Measurements from ENCODE around the gene SLC22A15. TPM values are rescaled to one million over a fixed set of nuclear protein-coding genes. Genes with fewer than 3 reads are reported as not detected.

SLC22A15 gene
- total and polyA plus RNA-seq, 2 donors (not counting 1 experiment from before 2014, with no cell fraction given): 4.9 to 21.0 TPM

- H3K4me3 ChIP-seq (replicated peaks in 1 of 4; ENCODE audit: control extremely low read depth in 1 of 4, insufficient read depth in 1 of 4, low read depth in 3 of 4, low read length in 4 of 4): no peak overlapping the region
- no peak overlapping the region for H3K9ac ChIP-seq (ENCODE audit: insufficient read depth, low read length)
- no peaks in the 10 kb centered on the region for H3K4me1 ChIP-seq (ENCODE audit: control insufficient read depth, extremely low read depth, insufficient read depth, low read length)
- no peaks in the 10 kb centered on the region for H3K36me3 ChIP-seq (ENCODE audit: control insufficient read depth, insufficient read depth, low read length)
- DNase-seq (ENCODE audit: low read depth in 2 of 2): no peak
- no peaks in the 10 kb centered on the region for H3K27me3 ChIP-seq (ENCODE audit: control insufficient read depth, insufficient read depth, low read length)
- no peaks in the 10 kb centered on the region for H4K20me1 ChIP-seq (ENCODE audit: control insufficient read depth, extremely low read depth, insufficient read depth, low read length)
- no peak overlapping the region for H3K4me2 ChIP-seq (ENCODE audit: extremely low read depth, insufficient read depth, low read length)
- no peaks in the 10 kb centered on the region for H3K79me2 ChIP-seq (ENCODE audit: control insufficient read depth, insufficient read depth, low read length)
- H2AFZ ChIP-seq (ENCODE audit: low read length): no peak overlapping the region
- TF ChIP-seq EZH2 (IDR thresholded peaks at IDR 0.05; ENCODE audit: low read length, missing control alignments) (no peak), CTCF (conservative IDR thresholded peaks at IDR 0.05 in 1 of 2, IDR thresholded peaks at IDR 0.05 in 1 of 2; ENCODE audit: low read depth in 1 of 2, low read length in 2 of 2) (no peak)
- H3K9me3 ChIP-seq (ENCODE audit: control insufficient read depth, insufficient read depth, low read depth, low read length): no peaks in the 10 kb centered on the region
- no peak overlapping the region for H3K27ac ChIP-seq (ENCODE audit: insufficient read depth, low read length)
Measured at GRCh38 chr1:116106646-116107045, 130.3 kb downstream of the SLC22A15 start.

GRCh38 chr1:116107371-116107770, 131.1 kb downstream of the SLC22A15 start:
- Histone ChIP-seq H3K9me3 (ENCODE audit: control insufficient read depth, insufficient read depth, low read depth, low read length) (no peaks in the 10 kb centered on the region), H3K27me3 (ENCODE audit: control insufficient read depth, insufficient read depth, low read length) (no peaks in the 10 kb centered on the region)
- TF ChIP-seq EZH2 (IDR thresholded peaks at IDR 0.05; ENCODE audit: low read length, missing control alignments) (no peak), CTCF (conservative IDR thresholded peaks at IDR 0.05 in 1 of 2, IDR thresholded peaks at IDR 0.05 in 1 of 2; ENCODE audit: low read depth in 1 of 2, low read length in 2 of 2) (no peak)

GRCh38 chr1:116110567-116111523, 134.5 kb downstream of the SLC22A15 start, which contains the start of gene MAB21L3:
Gene MAB21L3 (plus strand): TSS chr1:116111399. CDS start chr1:116112616, 1,217 bp downstream.
- TF ChIP-seq EZH2 (IDR thresholded peaks at IDR 0.05; ENCODE audit: low read length, missing control alignments) (no peak), CTCF (conservative IDR thresholded peaks at IDR 0.05 in 1 of 2, IDR thresholded peaks at IDR 0.05 in 1 of 2; ENCODE audit: low read depth in 1 of 2, low read length in 2 of 2) (no peak)
- H3K9ac ChIP-seq (ENCODE audit: insufficient read depth, low read length): no peak within 1 kb of the TSS
- H3K4me2 ChIP-seq (ENCODE audit: extremely low read depth, insufficient read depth, low read length): no peak within 1 kb of the TSS

More at GRCh38 chr1:116107371-116107770, 131.1 kb downstream of the SLC22A15 start:
- H4K20me1 ChIP-seq (ENCODE audit: control insufficient read depth, extremely low read depth, insufficient read depth, low read length): no peaks in the 10 kb centered on the region
- no peak overlapping the region for H3K4me3 ChIP-seq (replicated peaks in 1 of 4; ENCODE audit: control extremely low read depth in 1 of 4, insufficient read depth in 1 of 4, low read depth in 3 of 4, low read length in 4 of 4)
- no peak for DNase-seq (ENCODE audit: low read depth in 2 of 2)
- no peak overlapping the region for H3K9ac ChIP-seq (ENCODE audit: insufficient read depth, low read length)
- no peak overlapping the region for H3K27ac ChIP-seq (ENCODE audit: insufficient read depth, low read length)
- H3K79me2 ChIP-seq (ENCODE audit: control insufficient read depth, insufficient read depth, low read length): no peaks in the 10 kb centered on the region
- H3K4me2 ChIP-seq (ENCODE audit: extremely low read depth, insufficient read depth, low read length): no peak overlapping the region
- no peaks in the 10 kb centered on the region for H3K4me1 ChIP-seq (ENCODE audit: control insufficient read depth, extremely low read depth, insufficient read depth, low read length)
- no peaks in the 10 kb centered on the region for H3K36me3 ChIP-seq (ENCODE audit: control insufficient read depth, insufficient read depth, low read length)
- no peak overlapping the region for H2AFZ ChIP-seq (ENCODE audit: low read length)

More at GRCh38 chr1:116110567-116111523, 134.5 kb downstream of the SLC22A15 start, which contains the start of gene MAB21L3:
- H3K27ac ChIP-seq (ENCODE audit: insufficient read depth, low read length): no peak within 1 kb of the TSS
- DNase-seq (ENCODE audit: low read depth in 2 of 2): no peak
- peaks cover 6% of the 10 kb centered on the region for H3K4me1 ChIP-seq (ENCODE audit: control insufficient read depth, extremely low read depth, insufficient read depth, low read length)
- H3K4me3 ChIP-seq (replicated peaks in 1 of 4; ENCODE audit: control extremely low read depth in 1 of 4, insufficient read depth in 1 of 4, low read depth in 3 of 4, low read length in 4 of 4): no peak within 1 kb of the TSS
- no peaks in the 10 kb centered on the region for H3K27me3 ChIP-seq (ENCODE audit: control insufficient read depth, insufficient read depth, low read length)
- no peaks in the 10 kb centered on the region for H3K36me3 ChIP-seq (ENCODE audit: control insufficient read depth, insufficient read depth, low read length)
- no peaks in the 10 kb centered on the region for H4K20me1 ChIP-seq (ENCODE audit: control insufficient read depth, extremely low read depth, insufficient read depth, low read length)
- no peaks in the 10 kb centered on the region for H3K9me3 ChIP-seq (ENCODE audit: control insufficient read depth, insufficient read depth, low read depth, low read length)
- H3K79me2 ChIP-seq (ENCODE audit: control insufficient read depth, insufficient read depth, low read length): no peaks in the 10 kb centered on the region
- no peak within 1 kb of the TSS for H2AFZ ChIP-seq (ENCODE audit: low read length)
